Heart left ventricle (tissue), 16 donors: ENCODE results near the gene TSPAN13. TPM values are rescaled to one million over a fixed set of nuclear protein-coding genes. Genes with fewer than 3 reads are reported as not detected.

Experiments used
- ATAC-seq, 4 donors: fragments of 200-7000 bp; cut with Tn5 transposase; one replicate each; pipeline ENCODE4 v1.9.1; 2020 to 2022; ENCODE audit warnings: moderate library complexity in 4 of 4, mild to moderate bottlenecking in 3 of 4, moderate number of reproducible peaks in 1 of 4
- DNase-seq, 5 donors: peaks; one replicate each; pipeline ENCODE4 v3.0.0-alpha.2; 2020
- H3K27ac ChIP-seq, 12 donors: fragments of 200-600 bp; sonication (generic) in 4 of 12; one replicate each; pipeline versions ENCODE4 v1.5.0 to v1.8.0; 2016 to 2022; ENCODE audit warnings: mild to moderate bottlenecking in 2 of 12
- H3K27me3 ChIP-seq, 9 donors: fragments of 200-600 bp; sonication (generic) in 2 of 9; one replicate each; pipeline versions ENCODE4 v1.5.1 to v1.8.0; 2016 to 2022; ENCODE audit warnings: mild to moderate bottlenecking in 3 of 9
- H3K36me3 ChIP-seq, 9 donors: fragments of 200-600 bp; sonication (generic) in 2 of 9; one replicate each; pipeline versions ENCODE4 v1.5.0 to v1.8.0; 2018 to 2022; ENCODE audit warnings: mild to moderate bottlenecking in 2 of 9
- H3K4me1 ChIP-seq, 12 donors: fragments of 200-600 bp; sonication (generic) in 4 of 12; one replicate each; pipeline versions ENCODE4 v1.5.0 to v1.8.0; 2016 to 2022; ENCODE audit warnings: mild to moderate bottlenecking in 3 of 12
- H3K4me3 ChIP-seq, 12 donors: fragments of 200-600 bp; sonication (generic) in 4 of 12; one replicate each; pipeline versions ENCODE4 v1.5.0 to v1.8.0; 2017 to 2022; ENCODE audit warnings: mild to moderate bottlenecking in 9 of 12, moderate library complexity in 4 of 12
- H3K9me3 ChIP-seq, 12 donors: fragments of 200-600 bp; sonication (generic) in 4 of 12; one replicate each; pipeline versions ENCODE4 v1.5.0 to v1.8.0; 2016 to 2022; ENCODE audit warnings: mild to moderate bottlenecking in 1 of 12
- CTCF ChIP-seq, 12 donors: fragments of 200-600 bp; sonication (generic) in 4 of 12; IDR thresholded peaks; one replicate each; pipeline versions ENCODE4 v1.5.0 to v1.8.0; 2018 to 2022; ENCODE audit warnings: antibody characterized with exemption in 12 of 12, mild to moderate bottlenecking in 5 of 12
- POLR2A ChIP-seq, 2 donors: fragments of 450-650 bp; IDR thresholded peaks; one replicate each; pipeline ENCODE4 v1.6.1; 2017; ENCODE audit warnings: antibody characterized with exemption in 2 of 2, mild to moderate bottlenecking in 2 of 2, moderate library complexity in 2 of 2
- WGBS, 4 donors: extraction: QIAGEN DNeasy Blood & Tissue Kit in 2 of 4; methylation state at CpG; one replicate each; pipeline versions ENCODE4 v1.1.5 to v1.1.7; 2013 to 2018; 5-methylcytosine and 5-hydroxymethylcytosine counted together
- intact Hi-C, 10 donors: fragments of 100-400 bp; cut with DNase I; formaldehyde crosslinking; loops; one replicate each; pipeline versions ENCODE4 v1.11.1 to v1.14.2; 2022
- polyA plus RNA-seq, 2 donors: library from polyadenylated mRNA; stranded (reverse); fragments of 200-250 nt; gene quantifications; one replicate each; pipeline ENCODE4 v1.2.3, GENCODE V29; 2013
- total RNA-seq, 9 donors: library from RNA; depleted of rRNA in 2 of 9; stranded (reverse); fragments of >200 nt in 2 of 9; fragmentation: NEBNext Ultra II Directional in 3 of 9; extraction: Animal tissue kit (Norgen Biotek cat#: 25700) in 3 of 9; gene quantifications; one replicate each; pipeline versions ENCODE4 v1.1.0 to v1.2.4, GENCODE V29; 2016 to 2023
- donor health status: ischemic (EF 13 %, LVEDD 7.1; RV severe dilation, severe dysfunction).
- donor health status: healthy with polysubstance abuse.
- donor health status: DM: no; HTN: yes; CAD: no.
- donor health status: DM: no; HTN: no; CAD: no.
- donor health status: ischemic (EF 25% LVEDD 6.9; RV normal size, moderate dysfunction).
- donor health status: ischemic (EF 25% LVEDD 5.7; RV mildly dilated, moderate dysfunction).
- donor health status: healthy.
- donor health status: DM: yes; HTN: yes; CAD: no.
- donor health status: ischemic (EF 35%, LVEDD 5.7; RV mildly dilated, moderate dysfunction).
- donor health status: nonischemic (EF 11% LVEDD 7.7; RV severe dilation, severe dysfunction).
- donor health status: DM: yes; HTN: yes; CAD: no.
- donor health status: PGD.
- donor health status: ischemic (EF 29% LVEDD 5.4; RV normal size, mild dysfunction).
- donor health status: nonischemic (EF 23%, LVEDD 6.1; RV moderate dilation, normal function).

Gene TSPAN13
- total and polyA plus RNA-seq, 11 donors: 7.4 to 39.5 (median 14.8) TPM

DNA sequence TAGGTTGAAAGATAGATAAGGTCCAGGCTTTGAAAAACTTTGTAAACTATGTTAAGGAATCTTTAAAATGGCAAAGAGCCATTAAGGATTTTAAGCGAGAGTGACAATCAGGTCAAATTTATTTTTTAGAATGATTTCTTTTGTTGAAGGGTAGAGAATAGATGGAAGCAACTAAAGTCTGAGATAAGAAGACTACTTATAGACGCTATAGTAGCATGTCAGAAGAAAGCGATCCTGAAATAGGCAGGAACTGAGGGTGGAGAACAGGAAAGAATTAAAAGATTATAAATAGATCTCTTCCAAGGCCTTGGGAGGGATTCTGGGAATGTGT lies 13.0 kb upstream of the TSPAN13 start:
- Histone ChIP-seq H3K27me3 (no peaks in the 10 kb centered on the region), H3K36me3 (no peaks in the 10 kb centered on the region), H3K9me3 (no peaks in the 10 kb centered on the region), H3K27ac (peak overlapping the region in 10 of 12 donors; percentile 39 to 74 (median 63)), H3K4me3 (no peak overlapping the region), H3K4me1 (peaks cover 0 to 44% (median 18%) of the 10 kb centered on the region in 12 donors)
- no peak for DNase-seq
- WGBS, 4 donors: 20 to 35% (median 24%) methylated on average over 3 of the region's 3 CpGs
- intact Hi-C loops: no loop called here
- TF ChIP-seq CTCF (IDR thresholded peaks at IDR 0.05) (no peak), POLR2A (IDR thresholded peaks at IDR 0.05) (no peak)
- ATAC-seq: peak in 1 of 4 donors; percentile 4

DNA sequence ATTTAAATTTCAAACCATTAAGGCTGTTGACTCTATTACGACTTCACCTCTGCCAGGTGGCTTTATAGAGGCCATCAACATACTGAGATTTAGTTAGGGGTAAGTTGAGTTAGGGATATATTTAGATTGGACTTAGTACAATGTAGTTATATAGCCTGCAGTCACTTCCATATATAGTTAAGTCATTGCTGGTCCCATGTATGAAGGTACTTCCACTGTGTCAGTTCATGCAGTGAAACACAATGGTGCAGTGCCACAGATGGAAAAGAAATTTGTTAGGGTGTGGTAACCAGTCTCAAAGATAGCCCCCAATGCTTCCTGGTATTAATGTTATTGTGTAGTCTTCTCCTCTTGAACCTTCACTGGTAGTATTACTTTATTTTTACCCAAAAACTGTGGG lies 12.6 kb upstream of the TSPAN13 start:
- Histone ChIP-seq H3K4me3 (no peak overlapping the region), H3K36me3 (no peaks in the 10 kb centered on the region), H3K27me3 (no peaks in the 10 kb centered on the region), H3K27ac (peak overlapping the region in 11 of 12 donors; percentile 7 to 74 (median 62)), H3K4me1 (peaks cover 0 to 44% (median 18%) of the 10 kb centered on the region in 12 donors), H3K9me3 (no peaks in the 10 kb centered on the region)
- intact Hi-C loops: no loop called here
- WGBS, 4 donors: 63 to 95% (median 91%) methylated on average over 1 of the region's 1 CpG
- ATAC-seq (peak in 2 of 4 donors; percentile 13 to 60), DNase-seq (no peak)
- TF ChIP-seq CTCF (IDR thresholded peaks at IDR 0.05) (no peak), POLR2A (IDR thresholded peaks at IDR 0.05) (no peak)

DNA sequence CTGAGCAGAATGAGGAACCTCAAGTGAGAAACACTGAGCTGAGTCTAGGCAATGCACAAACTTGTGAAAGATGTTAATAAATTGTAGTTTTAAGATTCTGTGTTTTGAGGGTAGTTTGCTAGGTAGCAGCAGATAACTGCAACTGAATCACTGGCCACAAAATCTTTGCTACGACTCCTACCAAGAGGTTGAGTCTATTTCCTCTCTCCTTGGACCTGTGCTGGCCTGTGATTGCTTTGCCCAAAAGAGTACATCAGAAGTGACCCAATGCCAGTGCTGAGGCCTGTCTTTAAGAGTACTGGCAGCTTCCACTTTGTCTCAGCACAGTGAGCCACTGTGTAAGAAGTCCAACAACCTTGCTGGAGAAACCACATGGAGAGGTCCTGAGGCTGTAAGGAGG lies 11.9 kb upstream of the TSPAN13 start:
- no peak for TF ChIP-seq POLR2A (IDR thresholded peaks at IDR 0.05)
- TF ChIP-seq CTCF (IDR thresholded peaks at IDR 0.05): no peak
- 81 to 100% (median 88%) methylated on average over 1 of the region's 1 CpG for whole genome bisulfite sequencing, 4 donors

GRCh38 chr7:16742547-16742946 lies 11.0 kb upstream of the TSPAN13 start:
- TF ChIP-seq CTCF (IDR thresholded peaks at IDR 0.05): no peak
- no peak for TF ChIP-seq POLR2A (IDR thresholded peaks at IDR 0.05)
- ATAC-seq: no peak
- peak overlapping the region in 8 of 12 donors; percentile 3 to 81 (median 65) for H3K27ac ChIP-seq
- 61 to 98% (median 80%) methylated on average over 3 of the region's 3 CpGs for WGBS, 4 donors
- no peaks in the 10 kb centered on the region for H3K9me3 ChIP-seq
- no peaks in the 10 kb centered on the region for H3K27me3 ChIP-seq
- intact Hi-C loops: no loop called here
- DNase-seq: no peak
- no peaks in the 10 kb centered on the region for H3K36me3 ChIP-seq
- peaks cover 0 to 53% (median 27%) of the 10 kb centered on the region in 12 donors for H3K4me1 ChIP-seq
- H3K4me3 ChIP-seq: no peak overlapping the region

More for the DNA sequence above, 11.9 kb upstream of the TSPAN13 start:
- Histone ChIP-seq H3K27ac (peak overlapping the region in 10 of 12 donors; percentile 7 to 74 (median 62)), H3K36me3 (no peaks in the 10 kb centered on the region), H3K9me3 (no peaks in the 10 kb centered on the region), H3K4me3 (no peak overlapping the region), H3K4me1 (peaks cover 0 to 45% (median 19%) of the 10 kb centered on the region in 12 donors), H3K27me3 (no peaks in the 10 kb centered on the region)
- no peak for ATAC-seq
- intact Hi-C loops: no loop called here
- DNase-seq: no peak
